Epithelial cell of proximal tubule (primary cell): ENCODE measurements around the gene KDM1B. TPM values are rescaled to one million over a fixed set of nuclear protein-coding genes. Genes with fewer than 3 reads are reported as not detected.
"Not testable (repeated sequence)": the region's sequence is repeated elsewhere in the genome, so short reads cannot be mapped to it uniquely, and the experiment has no call there.

Source experiments
- DNase-seq: peaks from one replicate; pipeline ENCODE4 v3.0.0-alpha.2; 2011; ENCODE audit warnings: low read depth
- H3K4me3 ChIP-seq: 2 replicates; pipeline ENCODE4 v1.5.1; 2011; ENCODE audit warnings: low read depth, mild to moderate bottlenecking, low read length
- CTCF ChIP-seq: conservative IDR thresholded peaks from 2 replicates; pipeline ENCODE4 v1.5.1; 2012; ENCODE audit warnings: low read depth, mild to moderate bottlenecking, low read length
- total RNA-seq: library from RNA; depleted of rRNA; stranded (reverse); fragments of >200 nt; gene quantifications from 2 replicates; pipeline ENCODE4 v1.2.3, GENCODE V29; 2015

KDM1B gene
- total RNA-seq, 1 donor from 2014 or later = 15.7 TPM

- H3K4me3 ChIP-seq = no peak overlapping the region
- DNase-seq = peak; percentile 83
- TF ChIP-seq CTCF = no peak
Measured at GRCh38 chr6:18148304-18149025, 6.8 kb upstream of the KDM1B start.

- not testable (repeated sequence) for DNase-seq, H3K4me3 ChIP-seq
Measured at GRCh38 chr6:18151391-18151790, 3.8 kb upstream of the KDM1B start.

- no peak for DNase-seq
- TF ChIP-seq CTCF = no peak
- H3K4me3 ChIP-seq = no peak overlapping the region
Measured at GRCh38 chr6:18151801-18152200, 3.4 kb upstream of the KDM1B start.

GRCh38 chr6:18153311-18153703, 1.9 kb upstream of the KDM1B start:
- DNase-seq = no peak
- peak overlapping the region; percentile 96 for H3K4me3 ChIP-seq
- TF ChIP-seq CTCF = no peak

- DNase-seq = no peak
- peak within 1 kb of the TSS; percentile 97 for H3K4me3 ChIP-seq
- no peak for TF ChIP-seq CTCF
Measured at GRCh38 chr6:18154507-18155149, 594 bp upstream of the KDM1B start, which contains the start of gene TPMT. TSS of gene TPMT (minus strand) at chr6:18155077. CDS start at chr6:18149127, 5,950 bp downstream.

GRCh38 chr6:18155864-18156421, 721 bp downstream of the KDM1B start:
- TF ChIP-seq CTCF = peak; percentile 44
- H3K4me3 ChIP-seq = peak overlapping the region; percentile 97
- no peak for DNase-seq

- TF ChIP-seq CTCF = no peak
- DNase-seq = no peak
- H3K4me3 ChIP-seq = no peak overlapping the region
Measured at GRCh38 chr6:18160911-18161310, 5.7 kb downstream of the KDM1B start.
